DOHH2 (cell line): ENCODE results near the gene TMEM39A.

Experiments
- H3F3A ChIP-seq: fragments of 200-600 bp; sonication (generic), shearing (Covaris generic); 2 replicates; pipeline ENCODE4 v1.6.0; 2016; ENCODE audit warnings: antibody characterized with exemption, mild to moderate bottlenecking; ENCODE audit not compliant: control insufficient read depth, insufficient read depth
- H3K27ac ChIP-seq: fragments of 200-600 bp; sonication (generic); 2 replicates; pipeline ENCODE4 v1.5.1; 2014; ENCODE audit warnings: low read depth, mild to moderate bottlenecking, low read length, moderate library complexity
- H3K27me3 ChIP-seq: fragments of 200-600 bp; sonication (generic); 2 replicates; pipeline ENCODE4 v1.6.1; 2014; ENCODE audit warnings: mild to moderate bottlenecking, low read length, mixed read lengths; ENCODE audit not compliant: control insufficient read depth
- H3K36me3 ChIP-seq: fragments of 200-600 bp; sonication (generic); 2 replicates; pipeline ENCODE4 v1.6.1; 2014; ENCODE audit warnings: mild to moderate bottlenecking, low read length, moderate library complexity, mixed read lengths; ENCODE audit not compliant: control insufficient read depth
- H3K4me1 ChIP-seq: fragments of 200-600 bp; sonication (generic); 2 replicates; pipeline ENCODE4 v1.6.1; 2014; ENCODE audit warnings: mild to moderate bottlenecking, low read length, mixed read lengths; ENCODE audit not compliant: control insufficient read depth
- H3K4me2 ChIP-seq: fragments of 200-600 bp; sonication (generic); 2 replicates; pipeline ENCODE4 v1.6.0; 2014; ENCODE audit warnings: mild to moderate bottlenecking, low read length, moderate library complexity
- H3K4me3 ChIP-seq: fragments of 200-600 bp; sonication (generic); 2 replicates; pipeline ENCODE4 v1.5.1; 2014; ENCODE audit warnings: mild to moderate bottlenecking, low read length, mixed read lengths
- H3K79me2 ChIP-seq: fragments of 200-600 bp; sonication (generic); 2 replicates; pipeline ENCODE4 v1.6.1; 2014; ENCODE audit warnings: mild to moderate bottlenecking, low read length, mixed read lengths; ENCODE audit not compliant: control insufficient read depth
- H3K9me2 ChIP-seq: fragments of 200-600 bp; sonication (generic); replicated peaks from 2 replicates; pipeline ENCODE4 v1.6.1; 2014; ENCODE audit warnings: mild to moderate bottlenecking, low read length, mixed read lengths; ENCODE audit not compliant: control insufficient read depth
- H3K9me3 ChIP-seq: fragments of 200-600 bp; sonication (generic); 2 replicates; pipeline ENCODE4 v1.6.1; 2014; ENCODE audit warnings: antibody characterized with exemption, low read length, mixed read lengths; ENCODE audit not compliant: control insufficient read depth, insufficient read depth
- H4K20me1 ChIP-seq: fragments of 200-600 bp; sonication (generic); 2 replicates; pipeline ENCODE4 v1.6.0; 2014; ENCODE audit warnings: low read depth, mild to moderate bottlenecking, antibody characterized with exemption, low read length, moderate library complexity; ENCODE audit not compliant: control insufficient read depth, insufficient read depth
- CTCF ChIP-seq: fragments of 200-600 bp; sonication (generic); IDR thresholded peaks from one replicate; pipeline ENCODE4 v1.5.1; 2014; ENCODE audit warnings: antibody characterized with exemption, mild to moderate bottlenecking, low read depth, low read length; ENCODE audit not compliant: poor library complexity, severe bottlenecking
- EZH2phosphoT487 ChIP-seq: fragments of 200-600 bp; sonication (generic); IDR thresholded peaks from 2 replicates; pipeline ENCODE4 v1.6.1; 2017; ENCODE audit warnings: borderline replicate concordance, mild to moderate bottlenecking, antibody characterized with exemption, low read length, moderate library complexity, mixed read lengths

TMEM39A gene

GRCh38 chr3:119380697-119381096, 82.7 kb downstream of the TMEM39A start:
- Histone ChIP-seq H3K4me1 (no peaks in the 10 kb centered on the region), H3K79me2 (no peaks in the 10 kb centered on the region), H4K20me1 (no peaks in the 10 kb centered on the region), H3K36me3 (no peaks in the 10 kb centered on the region), H3K27me3 (peaks cover 4% of the 10 kb centered on the region; the same call in 1 of the 2 replicates), H3K4me3 (no peak overlapping the region), H3K9me3 (no peaks in the 10 kb centered on the region), H3K9me2 (no peaks in the 10 kb centered on the region), H3K4me2 (no peak overlapping the region), H3K27ac (no peak overlapping the region), H3F3A (no peaks in the 10 kb centered on the region)
- TF ChIP-seq EZH2phosphoT487 (no peak), CTCF (no peak)
